ENCODE measurements around the gene KCNA3. TPM values are rescaled to one million over a fixed set of nuclear protein-coding genes. Genes with fewer than 3 reads are reported as not detected.

KCNA3 gene
- total RNA-seq, 1 donor from 2014 or later, result 0.69 TPM

DNA sequence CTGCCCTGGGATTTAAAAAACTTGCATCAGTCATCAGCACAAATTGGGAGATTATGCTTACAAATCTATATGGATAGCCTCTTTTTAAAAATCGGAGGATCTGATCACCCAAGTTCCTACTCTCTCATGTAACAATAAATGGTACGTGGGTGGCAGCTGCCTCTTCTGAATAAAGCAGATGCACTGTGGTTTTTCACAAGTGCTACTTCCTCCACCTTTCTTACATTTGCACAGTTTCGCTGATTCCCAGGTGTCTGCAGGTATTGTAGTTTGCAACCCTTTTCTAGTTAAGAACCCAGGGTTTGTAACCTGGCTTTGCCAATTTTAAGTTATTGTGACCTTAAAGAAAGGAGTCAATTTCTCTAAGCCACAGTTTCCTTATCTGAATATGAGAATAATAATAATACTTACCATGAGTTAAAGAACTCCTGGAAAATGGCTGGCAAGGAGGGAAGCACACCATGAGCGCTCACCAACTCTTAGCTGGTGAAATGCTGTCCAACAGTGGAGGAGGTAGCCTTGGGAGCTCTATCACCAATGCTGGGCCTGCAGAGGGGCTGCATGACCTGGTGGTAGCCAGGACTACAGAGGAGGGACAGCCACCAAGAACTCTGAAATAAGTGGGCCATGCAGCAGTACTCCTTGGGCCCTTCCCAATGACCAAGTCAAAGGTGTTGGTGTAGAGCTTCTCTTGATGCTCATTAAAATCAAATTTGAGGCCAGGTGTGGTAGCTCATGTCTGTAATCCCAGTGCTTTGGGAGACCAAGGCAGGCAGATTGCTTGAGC is 38.4 kb downstream of the KCNA3 start:
- no peaks in the 10 kb centered on the region for H3F3A ChIP-seq (ENCODE audit: low read depth)
- H3K27ac Mint-ChIP-seq, result no peak overlapping the region
- H3K27me3 ChIP-seq, result no peaks in the 10 kb centered on the region
- H3K4me2 ChIP-seq, result no peak overlapping the region
- TF ChIP-seq EZH2 (IDR thresholded peaks at IDR 0.05) (no peak), EZH2phosphoT487 (IDR thresholded peaks at IDR 0.05) (no peak)
- TF ChIP-seq, protein P1, sequence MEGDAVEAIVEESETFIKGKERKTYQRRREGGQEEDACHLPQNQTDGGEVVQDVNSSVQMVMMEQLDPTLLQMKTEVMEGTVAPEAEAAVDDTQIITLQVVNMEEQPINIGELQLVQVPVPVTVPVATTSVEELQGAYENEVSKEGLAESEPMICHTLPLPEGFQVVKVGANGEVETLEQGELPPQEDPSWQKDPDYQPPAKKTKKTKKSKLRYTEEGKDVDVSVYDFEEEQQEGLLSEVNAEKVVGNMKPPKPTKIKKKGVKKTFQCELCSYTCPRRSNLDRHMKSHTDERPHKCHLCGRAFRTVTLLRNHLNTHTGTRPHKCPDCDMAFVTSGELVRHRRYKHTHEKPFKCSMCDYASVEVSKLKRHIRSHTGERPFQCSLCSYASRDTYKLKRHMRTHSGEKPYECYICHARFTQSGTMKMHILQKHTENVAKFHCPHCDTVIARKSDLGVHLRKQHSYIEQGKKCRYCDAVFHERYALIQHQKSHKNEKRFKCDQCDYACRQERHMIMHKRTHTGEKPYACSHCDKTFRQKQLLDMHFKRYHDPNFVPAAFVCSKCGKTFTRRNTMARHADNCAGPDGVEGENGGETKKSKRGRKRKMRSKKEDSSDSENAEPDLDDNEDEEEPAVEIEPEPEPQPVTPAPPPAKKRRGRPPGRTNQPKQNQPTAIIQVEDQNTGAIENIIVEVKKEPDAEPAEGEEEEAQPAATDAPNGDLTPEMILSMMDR (IDR thresholded peaks at IDR 0.05), result no peak
- H3K9me3 Mint-ChIP-seq, result no peaks in the 10 kb centered on the region
- no peak overlapping the region for H3K4me3 ChIP-seq
- H3K79me2 ChIP-seq (ENCODE audit: low read depth), result no peaks in the 10 kb centered on the region
- no peaks in the 10 kb centered on the region for H4K20me1 ChIP-seq (ENCODE audit: low read depth)
- no peak overlapping the region for H3K9ac ChIP-seq
- no peak overlapping the region for H3K27ac ChIP-seq
- H2AFZ ChIP-seq (replicated peaks), result no peak overlapping the region
- H3K4me3 Mint-ChIP-seq, result no peak overlapping the region
- no peaks in the 10 kb centered on the region for H3K36me3 ChIP-seq
- H3K36me3 Mint-ChIP-seq, result no peaks in the 10 kb centered on the region
- H3K4me1 Mint-ChIP-seq, result no peaks in the 10 kb centered on the region
- no peaks in the 10 kb centered on the region for H3K4me1 ChIP-seq
- no peaks in the 10 kb centered on the region for H3K9me3 ChIP-seq (ENCODE audit: low read depth)
- DNase-seq (ENCODE audit: low spot score), result no peak
- H3K27me3 Mint-ChIP-seq (ENCODE audit: insufficient read depth, low read depth), result no peaks in the 10 kb centered on the region

DNA sequence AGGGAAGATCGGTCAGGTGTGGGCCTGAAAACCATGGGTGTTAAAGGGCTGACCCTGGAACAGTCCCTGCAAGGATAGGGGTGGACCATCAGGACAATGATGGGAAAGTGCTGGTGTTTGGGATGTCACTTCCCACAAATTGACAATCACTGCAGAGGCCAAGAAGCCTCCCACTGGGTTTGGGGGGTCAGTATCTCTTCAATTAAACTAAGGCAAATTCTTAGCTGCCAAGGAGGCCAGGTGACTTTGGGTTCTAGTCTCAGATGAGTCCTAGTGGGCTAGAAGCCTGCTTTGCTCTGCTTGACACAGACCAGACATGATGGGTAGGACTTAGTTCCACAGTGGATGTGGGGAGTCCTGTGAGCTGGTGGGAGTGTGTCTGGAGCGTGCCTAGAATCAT is 39.3 kb downstream of the KCNA3 start:
- Histone ChIP-seq H3K79me2 (ENCODE audit: low read depth) (no peaks in the 10 kb centered on the region), H3K4me2 (no peak overlapping the region), H3K27me3 (no peaks in the 10 kb centered on the region), H2AFZ (replicated peaks) (no peak overlapping the region), H3K4me1 (no peaks in the 10 kb centered on the region), H3F3A (ENCODE audit: low read depth) (no peaks in the 10 kb centered on the region), H3K9ac (no peak overlapping the region), H3K36me3 (no peaks in the 10 kb centered on the region), H3K4me3 (no peak overlapping the region), H3K9me3 (ENCODE audit: low read depth) (no peaks in the 10 kb centered on the region), H4K20me1 (ENCODE audit: low read depth) (no peaks in the 10 kb centered on the region), H3K27ac (no peak overlapping the region)
- H3K27ac Mint-ChIP-seq, result no peak overlapping the region
- H3K4me3 Mint-ChIP-seq, result no peak overlapping the region
- DNase-seq (ENCODE audit: low spot score), result no peak
- TF ChIP-seq EZH2 (IDR thresholded peaks at IDR 0.05) (no peak), EZH2phosphoT487 (IDR thresholded peaks at IDR 0.05) (no peak)
- TF ChIP-seq, protein P1 (IDR thresholded peaks at IDR 0.05), result no peak
- no peaks in the 10 kb centered on the region for H3K4me1 Mint-ChIP-seq
- H3K36me3 Mint-ChIP-seq, result no peaks in the 10 kb centered on the region
- H3K27me3 Mint-ChIP-seq (ENCODE audit: insufficient read depth, low read depth), result no peaks in the 10 kb centered on the region
- H3K9me3 Mint-ChIP-seq, result no peaks in the 10 kb centered on the region

DNA sequence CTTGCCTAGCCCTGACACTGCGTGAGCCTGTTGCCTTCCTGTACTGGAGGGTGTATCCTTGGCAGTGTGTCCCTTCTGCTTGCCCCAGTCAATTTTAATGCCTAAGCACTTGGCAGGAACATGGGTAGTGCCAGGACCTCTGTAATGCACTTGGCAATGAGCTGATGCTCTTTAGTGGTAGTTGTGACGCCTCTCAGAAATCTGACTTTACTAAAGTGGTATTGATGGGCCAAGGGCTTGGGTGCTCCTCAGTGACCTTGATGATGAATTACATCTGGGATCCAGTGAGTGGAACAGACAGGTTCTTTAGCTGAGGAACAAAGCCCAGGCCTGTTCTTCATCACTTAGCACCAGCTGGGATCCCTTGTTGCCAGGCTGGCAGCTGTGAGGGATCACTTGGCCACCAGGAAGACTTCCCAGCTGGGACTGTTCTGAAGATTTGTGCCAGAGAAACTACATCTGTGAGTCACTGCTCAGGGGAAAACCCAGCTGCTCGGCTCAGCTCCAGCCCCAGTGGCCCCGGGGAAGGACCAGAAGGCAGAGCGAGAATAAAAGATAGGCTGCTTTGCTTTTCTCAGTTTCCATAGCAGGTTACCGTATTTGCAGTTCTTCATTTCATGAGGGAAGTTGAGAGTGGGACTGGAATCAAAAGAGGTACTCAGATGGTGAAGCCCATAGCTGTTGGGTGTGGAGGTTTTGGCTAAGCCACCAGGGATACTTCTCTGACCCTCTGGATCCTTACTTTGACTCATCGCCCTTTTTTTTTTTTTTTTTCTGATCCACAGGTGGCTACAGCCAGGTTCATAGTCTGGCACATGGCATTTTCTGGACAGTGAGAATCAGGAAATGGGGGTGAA is 40.1 kb downstream of the KCNA3 start:
- Histone ChIP-seq H3K4me1 (no peaks in the 10 kb centered on the region), H3K4me3 (no peak overlapping the region), H3K27ac (no peak overlapping the region), H3K4me2 (no peak overlapping the region), H4K20me1 (ENCODE audit: low read depth) (no peaks in the 10 kb centered on the region), H3K9me3 (ENCODE audit: low read depth) (no peaks in the 10 kb centered on the region), H3K79me2 (ENCODE audit: low read depth) (no peaks in the 10 kb centered on the region), H3K27me3 (no peaks in the 10 kb centered on the region), H3F3A (ENCODE audit: low read depth) (no peaks in the 10 kb centered on the region), H2AFZ (replicated peaks) (no peak overlapping the region), H3K9ac (no peak overlapping the region), H3K36me3 (no peaks in the 10 kb centered on the region)
- Mint-ChIP-seq H3K9me3 (no peaks in the 10 kb centered on the region), H3K4me1 (no peaks in the 10 kb centered on the region), H3K36me3 (no peaks in the 10 kb centered on the region), H3K27me3 (ENCODE audit: insufficient read depth, low read depth) (no peaks in the 10 kb centered on the region), H3K4me3 (no peak overlapping the region), H3K27ac (no peak overlapping the region)
- no peak for TF ChIP-seq EZH2 (IDR thresholded peaks at IDR 0.05)
- no peak for TF ChIP-seq EZH2phosphoT487 (IDR thresholded peaks at IDR 0.05)
- TF ChIP-seq, protein P1 (IDR thresholded peaks at IDR 0.05), result no peak
- DNase-seq (ENCODE audit: low spot score), result no peak
